ENCODE results near the gene PIANP. TPM values are rescaled to one million over a fixed set of nuclear protein-coding genes. Genes with fewer than 3 reads are reported as not detected.
"Not testable (repeated sequence)": the region's sequence is repeated elsewhere in the genome, so short reads cannot be mapped to it uniquely, and the experiment has no call there.

Gene PIANP, protein sequence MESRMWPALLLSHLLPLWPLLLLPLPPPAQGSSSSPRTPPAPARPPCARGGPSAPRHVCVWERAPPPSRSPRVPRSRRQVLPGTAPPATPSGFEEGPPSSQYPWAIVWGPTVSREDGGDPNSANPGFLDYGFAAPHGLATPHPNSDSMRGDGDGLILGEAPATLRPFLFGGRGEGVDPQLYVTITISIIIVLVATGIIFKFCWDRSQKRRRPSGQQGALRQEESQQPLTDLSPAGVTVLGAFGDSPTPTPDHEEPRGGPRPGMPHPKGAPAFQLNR
- total RNA-seq: 10 to 100 TPM in 1 of 2 donors, 1 to 10 TPM in 1; 1.2 to 10.7 TPM
- 1 to 10 TPM; 4.3 to 7.5 TPM for polyA plus RNA-seq
- long read RNA-seq, donor 1: 0 reads
- long read RNA-seq, donor 2, partial matches to known transcripts: 2 of 2 reads
- long read RNA-seq, donor 2, other reads (novel, unspliced or antisense): 0 of 2 reads

GRCh38 chr12:6700646-6701051 is at the start of gene PIANP:
PIANP (minus strand) TSS chr12:6700815; CDS start chr12:6698061, 2,754 bp downstream.
- WGBS, 2 donors: 0 to 1% methylated on average over 14 to 42 of the region's 43 CpGs
- peak; percentile 73 to 86 for DNase-seq
- H3K9me3 ChIP-seq (ENCODE audit: control insufficient read depth, low read length): no peaks in the 10 kb centered on the region
- H3K36me3 ChIP-seq (ENCODE audit: control insufficient read depth in 1 of 2, insufficient read depth in 2 of 2, low read length in 1 of 2): no peaks in the 10 kb centered on the region
- peak; percentile 55 for ATAC-seq (ENCODE audit: low FRiP score)
- intact Hi-C loops (cut with DNase I): no loop called here
- peak within 1 kb of the TSS; percentile 36 to 87 for H3K4me3 ChIP-seq (ENCODE audit: low read length in 2 of 2)
- no peaks in the 10 kb centered on the region for H3K27me3 ChIP-seq (ENCODE audit: control insufficient read depth in 1 of 2, insufficient read depth in 2 of 2, low read length in 1 of 2)
- H3K4me1 ChIP-seq (ENCODE audit: control insufficient read depth in 1 of 2, insufficient read depth in 2 of 2, low read length in 2 of 2): no peaks in the 10 kb centered on the region
- H3K27ac ChIP-seq (ENCODE audit: low read depth in 1 of 2, low read length in 2 of 2): peak within 1 kb of the TSS in 1 of 2 donors; percentile 20

DNA sequence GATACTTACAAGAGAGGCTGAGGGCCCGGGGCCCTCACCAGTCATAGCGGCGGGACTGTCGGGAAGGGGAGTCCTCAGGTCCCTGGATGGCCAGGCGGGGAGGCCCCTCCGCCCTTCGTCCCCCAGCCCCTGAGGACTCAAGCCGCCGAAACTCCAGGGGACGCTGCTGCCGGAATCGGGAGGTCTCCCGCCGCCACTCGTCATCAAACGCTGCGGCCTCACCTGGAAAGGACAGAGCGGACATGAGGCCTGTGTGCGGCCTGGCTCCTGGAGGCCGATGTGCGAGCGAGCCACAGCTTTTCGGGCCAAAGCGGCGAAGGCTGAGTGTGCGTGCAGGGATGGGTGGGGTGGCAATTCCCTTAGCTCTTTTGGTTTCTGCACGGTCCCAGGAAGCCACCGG is 48.1 kb upstream of the PIANP start:
- H3K36me3 ChIP-seq (ENCODE audit: control insufficient read depth in 1 of 2, insufficient read depth in 2 of 2, low read length in 1 of 2): peaks cover 0 to 14% of the 10 kb centered on the region in 2 donors
- no peaks in the 10 kb centered on the region for H3K4me1 ChIP-seq (ENCODE audit: control insufficient read depth in 1 of 2, insufficient read depth in 2 of 2, low read length in 2 of 2)
- no peak overlapping the region for H3K4me3 ChIP-seq (ENCODE audit: low read length in 2 of 2)
- intact Hi-C loops (cut with DNase I): no loop called here
- no peaks in the 10 kb centered on the region for H3K9me3 ChIP-seq (ENCODE audit: control insufficient read depth, low read length)
- WGBS, 2 donors: 93 to 95% methylated on average over 28 of the region's 28 CpGs
- no peak for DNase-seq
- ATAC-seq (ENCODE audit: low FRiP score): no peak
- H3K27me3 ChIP-seq (ENCODE audit: control insufficient read depth in 1 of 2, insufficient read depth in 2 of 2, low read length in 1 of 2): no peaks in the 10 kb centered on the region
- no peak overlapping the region for H3K27ac ChIP-seq (ENCODE audit: low read depth in 1 of 2, low read length in 2 of 2)

DNA sequence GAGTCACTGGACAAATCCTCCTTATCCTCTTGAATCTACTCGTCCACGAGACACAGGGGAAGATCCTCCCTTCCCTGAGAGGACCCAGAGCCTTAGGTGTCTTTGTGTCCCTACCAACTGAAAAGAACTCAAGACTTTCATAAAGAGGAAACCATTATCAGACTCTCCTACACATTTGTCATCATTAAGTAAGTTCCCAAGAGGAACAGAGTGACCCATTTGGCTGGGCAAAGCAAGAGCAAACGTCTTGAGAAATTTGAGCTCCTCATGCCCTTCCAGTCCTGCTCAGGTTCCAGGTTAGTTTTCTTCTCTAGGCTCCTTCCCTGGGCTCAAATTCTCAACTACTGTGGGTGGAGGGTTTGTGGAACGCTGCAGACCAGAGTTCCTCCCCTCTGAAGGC is 46.6 kb upstream of the PIANP start:
- Histone ChIP-seq H3K4me3 (ENCODE audit: low read length in 2 of 2) (no peak overlapping the region), H3K36me3 (ENCODE audit: control insufficient read depth in 1 of 2, insufficient read depth in 2 of 2, low read length in 1 of 2) (peaks cover 0 to 14% of the 10 kb centered on the region in 2 donors), H3K27ac (ENCODE audit: low read depth in 1 of 2, low read length in 2 of 2) (no peak overlapping the region), H3K27me3 (ENCODE audit: control insufficient read depth in 1 of 2, insufficient read depth in 2 of 2, low read length in 1 of 2) (no peaks in the 10 kb centered on the region), H3K4me1 (ENCODE audit: control insufficient read depth in 1 of 2, insufficient read depth in 2 of 2, low read length in 2 of 2) (no peaks in the 10 kb centered on the region), H3K9me3 (ENCODE audit: control insufficient read depth, low read length) (no peaks in the 10 kb centered on the region)
- intact Hi-C loops (cut with DNase I): no loop called here
- ATAC-seq (ENCODE audit: low FRiP score) (no peak), DNase-seq (no peak)
- WGBS, 2 donors: 54 to 56% methylated on average over 4 of the region's 4 CpGs

GRCh38 chr12:6745741-6746525 is 45.3 kb upstream of the PIANP start:
- Histone ChIP-seq H3K36me3 (ENCODE audit: control insufficient read depth in 1 of 2, insufficient read depth in 2 of 2, low read length in 1 of 2) (peaks cover 0 to 14% of the 10 kb centered on the region in 2 donors), H3K4me1 (ENCODE audit: control insufficient read depth in 1 of 2, insufficient read depth in 2 of 2, low read length in 2 of 2) (no peaks in the 10 kb centered on the region), H3K27me3 (ENCODE audit: control insufficient read depth in 1 of 2, insufficient read depth in 2 of 2, low read length in 1 of 2) (no peaks in the 10 kb centered on the region), H3K27ac (ENCODE audit: low read depth in 1 of 2, low read length in 2 of 2) (no peak overlapping the region), H3K9me3 (ENCODE audit: control insufficient read depth, low read length) (no peaks in the 10 kb centered on the region), H3K4me3 (ENCODE audit: low read length in 2 of 2) (no peak overlapping the region)
- ATAC-seq (ENCODE audit: low FRiP score): peak; percentile 20
- intact Hi-C loops (cut with DNase I): no loop called here
- DNase-seq: no peak
- 64 to 65% methylated on average over 12 to 13 of the region's 13 CpGs for WGBS, 2 donors

- H3K9me3 ChIP-seq (ENCODE audit: control insufficient read depth, low read length); H3K27me3 ChIP-seq (ENCODE audit: control insufficient read depth in 1 of 2, insufficient read depth in 2 of 2, low read length in 1 of 2); ATAC-seq (ENCODE audit: low FRiP score); H3K4me1 ChIP-seq (ENCODE audit: control insufficient read depth in 1 of 2, insufficient read depth in 2 of 2, low read length in 2 of 2); intact Hi-C loops (cut with DNase I); H3K4me3 ChIP-seq (ENCODE audit: low read length in 2 of 2); H3K27ac ChIP-seq (ENCODE audit: low read depth in 1 of 2, low read length in 2 of 2); DNase-seq; H3K36me3 ChIP-seq (ENCODE audit: control insufficient read depth in 1 of 2, insufficient read depth in 2 of 2, low read length in 1 of 2): not testable (repeated sequence)
- 73 to 77% methylated on average over 7 of the region's 7 CpGs for WGBS, 2 donors
These were observed 42.7 kb upstream of the PIANP start for GRCh38 chr12:6743300-6743699.

- no peak overlapping the region for H3K4me3 ChIP-seq (ENCODE audit: low read length in 2 of 2)
- intact Hi-C loops (cut with DNase I): no loop called here
- H3K36me3 ChIP-seq (ENCODE audit: control insufficient read depth in 1 of 2, insufficient read depth in 2 of 2, low read length in 1 of 2): peaks cover 0 to 4% of the 10 kb centered on the region in 2 donors
- no peaks in the 10 kb centered on the region for H3K9me3 ChIP-seq (ENCODE audit: control insufficient read depth, low read length)
- ATAC-seq (ENCODE audit: low FRiP score) (no peak), DNase-seq (no peak)
- WGBS, 2 donors: 88 to 90% methylated on average over 3 of the region's 3 CpGs
- no peaks in the 10 kb centered on the region for H3K27me3 ChIP-seq (ENCODE audit: control insufficient read depth in 1 of 2, insufficient read depth in 2 of 2, low read length in 1 of 2)
- no peak overlapping the region for H3K27ac ChIP-seq (ENCODE audit: low read depth in 1 of 2, low read length in 2 of 2)
- H3K4me1 ChIP-seq (ENCODE audit: control insufficient read depth in 1 of 2, insufficient read depth in 2 of 2, low read length in 2 of 2): no peaks in the 10 kb centered on the region
These were observed 42.2 kb upstream of the PIANP start for GRCh38 chr12:6742834-6743233.

DNA sequence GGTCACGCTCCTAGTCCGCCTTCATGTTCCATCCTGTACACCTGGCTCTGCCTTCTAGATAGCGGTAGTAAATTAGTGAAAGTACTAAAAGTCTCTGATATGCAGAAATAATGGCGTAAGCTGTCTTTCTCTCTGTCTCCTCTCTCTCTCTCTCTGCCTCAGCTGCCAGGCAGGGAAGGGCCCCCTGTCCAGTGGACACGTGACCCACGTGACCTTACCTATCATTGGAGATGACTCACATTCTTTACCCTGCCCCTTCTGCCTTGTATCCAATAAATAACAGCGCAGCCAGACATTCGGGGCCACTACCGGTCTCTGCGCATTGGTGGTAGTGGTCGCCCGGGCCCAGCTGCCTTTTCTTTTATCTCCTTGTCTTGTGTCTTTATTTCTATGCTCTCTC is 41.5 kb upstream of the PIANP start:
- ATAC-seq (ENCODE audit: low FRiP score); H3K27ac ChIP-seq (ENCODE audit: low read depth in 1 of 2, low read length in 2 of 2); H3K4me1 ChIP-seq (ENCODE audit: control insufficient read depth in 1 of 2, insufficient read depth in 2 of 2, low read length in 2 of 2); DNase-seq; H3K9me3 ChIP-seq (ENCODE audit: control insufficient read depth, low read length); H3K4me3 ChIP-seq (ENCODE audit: low read length in 2 of 2); intact Hi-C loops (cut with DNase I); H3K27me3 ChIP-seq (ENCODE audit: control insufficient read depth in 1 of 2, insufficient read depth in 2 of 2, low read length in 1 of 2); H3K36me3 ChIP-seq (ENCODE audit: control insufficient read depth in 1 of 2, insufficient read depth in 2 of 2, low read length in 1 of 2): not testable (repeated sequence)
- WGBS, 2 donors: 81 to 84% methylated on average over 11 to 12 of the region's 12 CpGs

DNA sequence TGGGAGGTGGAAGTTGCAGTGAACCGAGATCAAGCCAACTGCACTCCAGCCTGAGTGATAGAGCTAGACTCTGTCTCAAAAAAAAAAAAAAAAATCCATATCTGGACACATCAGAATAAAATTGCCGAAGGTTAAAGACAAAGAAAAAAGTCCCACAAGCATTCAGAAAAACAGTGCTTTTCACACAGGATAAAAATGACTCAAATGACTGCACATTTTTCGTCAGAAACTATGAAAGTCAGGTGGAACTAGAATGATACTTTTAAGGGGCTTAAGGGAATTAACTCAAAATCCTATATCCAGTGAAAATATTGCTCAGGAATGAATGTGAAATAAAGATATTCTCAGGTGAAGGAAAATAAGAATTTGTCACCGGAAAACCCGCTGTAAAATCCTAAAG is 36.1 kb upstream of the PIANP start:
- Histone ChIP-seq H3K27me3 (ENCODE audit: control insufficient read depth in 1 of 2, insufficient read depth in 2 of 2, low read length in 1 of 2) (no peaks in the 10 kb centered on the region), H3K27ac (ENCODE audit: low read depth in 1 of 2, low read length in 2 of 2) (no peak overlapping the region), H3K4me3 (ENCODE audit: low read length in 2 of 2) (no peak overlapping the region), H3K9me3 (ENCODE audit: control insufficient read depth, low read length) (no peaks in the 10 kb centered on the region), H3K36me3 (ENCODE audit: control insufficient read depth in 1 of 2, insufficient read depth in 2 of 2, low read length in 1 of 2) (peaks cover 0 to 1% of the 10 kb centered on the region in 2 donors), H3K4me1 (ENCODE audit: control insufficient read depth in 1 of 2, insufficient read depth in 2 of 2, low read length in 2 of 2) (no peaks in the 10 kb centered on the region)
- 94 to 96% methylated on average over 5 of the region's 5 CpGs for WGBS, 2 donors
- ATAC-seq (ENCODE audit: low FRiP score): no peak
- no peak for DNase-seq
- intact Hi-C loops (cut with DNase I): loop anchor here (5.0 kb wide), 1 partner anchor 41 kb away; no protein-coding TSS in a partner anchor

All from aorta (tissue), 5 donors.